Inferior parietal cortex (tissue), 1 donor: ENCODE results near the gene SCO2.
A peak's percentile ranks its signal among the peaks of the same experiment; 100 is the strongest.
"Not testable (repeated sequence)": the region's sequence is repeated elsewhere in the genome, so short reads cannot be mapped to it uniquely, and the experiment has no call there.

Experiments used
- DNase-seq: peaks from one replicate; pipeline ENCODE4 v3.0.0-alpha.2; 2016; ENCODE audit errors: extremely low spot score

The SCO2 gene

GRCh38 chr22:50550395-50550794, 25.0 kb upstream of the SCO2 start:
- no peak for DNase-seq

GRCh38 chr22:50548921-50549790, 23.8 kb upstream of the SCO2 start:
- no peak for DNase-seq

- no peak for DNase-seq
Measured at GRCh38 chr22:50548040-50548920, 22.9 kb upstream of the SCO2 start.

- no peak for DNase-seq
Measured at GRCh38 chr22:50547263-50547985, 22.0 kb upstream of the SCO2 start.

- DNase-seq = no peak
Measured at GRCh38 chr22:50546326-50547262, 21.2 kb upstream of the SCO2 start.

GRCh38 chr22:50545522-50546325, 20.3 kb upstream of the SCO2 start, which contains the start of gene KLHDC7B:
KLHDC7B (plus strand) TSS chr22:50545899; CDS start chr22:50546244, 345 bp downstream.
- no peak for DNase-seq

- DNase-seq = no peak
Measured at GRCh38 chr22:50544746-50545253, 19.4 kb upstream of the SCO2 start.

- DNase-seq = peak; percentile 35
Measured at GRCh38 chr22:50544078-50544745, 18.8 kb upstream of the SCO2 start.

- no peak for DNase-seq
Measured at GRCh38 chr22:50542416-50542927, 17.1 kb upstream of the SCO2 start.

GRCh38 chr22:50541667-50542026, 16.2 kb upstream of the SCO2 start:
- not testable (repeated sequence) for DNase-seq

- DNase-seq = no peak
Measured at GRCh38 chr22:50540381-50540780, 15.0 kb upstream of the SCO2 start.

GRCh38 chr22:50537765-50538164, 12.4 kb upstream of the SCO2 start:
- no peak for DNase-seq

GRCh38 chr22:50536226-50536625, 10.8 kb upstream of the SCO2 start:
- DNase-seq = no peak

- no peak for DNase-seq
Measured at GRCh38 chr22:50535113-50535512, 9.7 kb upstream of the SCO2 start.

- not testable (repeated sequence) for DNase-seq
Measured at GRCh38 chr22:50533856-50534711, 8.7 kb upstream of the SCO2 start.

- DNase-seq = no peak
Measured at GRCh38 chr22:50532824-50533796, 7.7 kb upstream of the SCO2 start.
